Right renal pelvis (tissue), 4 donors: ENCODE data around the gene CORO7. TPM values are rescaled to one million over a fixed set of nuclear protein-coding genes. Genes with fewer than 3 reads are reported as not detected.
"Not testable (repeated sequence)": the region's sequence is repeated elsewhere in the genome, so short reads cannot be mapped to it uniquely, and the experiment has no call there.

Source experiments
- DNase-seq, 4 donors: peaks; one replicate each; pipeline ENCODE4 v3.0.0-alpha.2; 2013; ENCODE audit warnings: low read depth in 4 of 4, low spot score in 3 of 4, missing footprints in 1 of 4
- polyA plus RNA-seq, 4 donors: library from polyadenylated mRNA; unstranded; fragments of 120-200 nt; gene quantifications; one replicate each; pipeline ENCODE4 v1.2.1, GENCODE V29; 2013; ENCODE audit not compliant: insufficient read length in 4 of 4

Gene CORO7
- polyA plus RNA-seq, 4 donors: 15.1 to 22.0 (median 16.9) TPM

- DNase-seq: no peak
These were observed 57.4 kb downstream of the CORO7 start for GRCh38 chr16:4358831-4359561.

- no peak for DNase-seq
These were observed 58.2 kb downstream of the CORO7 start for GRCh38 chr16:4358236-4358635.

GRCh38 chr16:4356820-4357219 is 59.6 kb downstream of the CORO7 start:
- DNase-seq: no peak

- no peak for DNase-seq
These were observed 61.6 kb downstream of the CORO7 start for GRCh38 chr16:4354512-4355409.

GRCh38 chr16:4353675-4354074 is 62.7 kb downstream of the CORO7 start:
- no peak for DNase-seq

GRCh38 chr16:4352843-4353242 is 63.6 kb downstream of the CORO7 start:
- no peak for DNase-seq

GRCh38 chr16:4351880-4352279 is 64.5 kb downstream of the CORO7 start:
- no peak for DNase-seq

GRCh38 chr16:4350787-4351659 is 65.4 kb downstream of the CORO7 start, which contains the start of gene PAM16:
PAM16 (minus strand) TSS chr16:4351321; CDS start chr16:4351234, 87 bp downstream.
- DNase-seq: peak; percentile 87 to 92 (median 90)

- no peak for DNase-seq
These were observed 66.0 kb downstream of the CORO7 start for GRCh38 chr16:4350365-4350786.

- no peak for DNase-seq
These were observed 67.1 kb downstream of the CORO7 start for GRCh38 chr16:4349332-4349731.

- DNase-seq: no peak
These were observed 68.5 kb downstream of the CORO7 start for GRCh38 chr16:4347765-4348509.

GRCh38 chr16:4347010-4347409 is 69.4 kb downstream of the CORO7 start:
- DNase-seq: no peak

- DNase-seq: no peak
These were observed 70.3 kb downstream of the CORO7 start for GRCh38 chr16:4345836-4346781.

GRCh38 chr16:4344983-4345835 is 71.2 kb downstream of the CORO7 start:
- DNase-seq: no peak

GRCh38 chr16:4344300-4344982 is 72.0 kb downstream of the CORO7 start:
- not testable (repeated sequence) for DNase-seq

- DNase-seq: no peak
These were observed 73.3 kb downstream of the CORO7 start for GRCh38 chr16:4342866-4343744.
